Spleen (tissue), 7 donors: ENCODE results near the gene CSAG3.
"Not testable (repeated sequence)": the region's sequence is repeated elsewhere in the genome, so short reads cannot be mapped to it uniquely, and the experiment has no call there.

ENCODE experiments used
- POLR2AphosphoS5 ChIP-seq, 3 donors: sonication (generic); formaldehyde crosslinking; IDR thresholded peaks; one replicate each; pipeline ENCODE4 v1.5.1; 2017; ENCODE audit warnings: antibody characterized with exemption in 3 of 3
- TF ChIP-seq, protein P1 (sequence below), 11 experiments: fragments of 200-600 bp in 7 of 11; fragments of 450-650 bp in 4 of 11; sonication (generic) in 4 of 11; IDR thresholded peaks in 8 of 11; conservative IDR thresholded peaks in 3 of 11; 1 replicate in 7 of 11; 2 replicates in 4 of 11; pipeline versions ENCODE4 v1.4.0 to v1.8.0; 2016 to 2021; ENCODE audit warnings: antibody characterized with exemption in 11 of 11, inconsistent platforms in 4 of 11, mild to moderate bottlenecking in 1 of 11
- donor health status: DM: no; HTN: no; CAD: no; lungs with moderate emphysema.
- donor health status: DM: no; HTN: no; CAD: no.
- donor health status: DM: no; HTN: no; CAD: no.

DNA sequence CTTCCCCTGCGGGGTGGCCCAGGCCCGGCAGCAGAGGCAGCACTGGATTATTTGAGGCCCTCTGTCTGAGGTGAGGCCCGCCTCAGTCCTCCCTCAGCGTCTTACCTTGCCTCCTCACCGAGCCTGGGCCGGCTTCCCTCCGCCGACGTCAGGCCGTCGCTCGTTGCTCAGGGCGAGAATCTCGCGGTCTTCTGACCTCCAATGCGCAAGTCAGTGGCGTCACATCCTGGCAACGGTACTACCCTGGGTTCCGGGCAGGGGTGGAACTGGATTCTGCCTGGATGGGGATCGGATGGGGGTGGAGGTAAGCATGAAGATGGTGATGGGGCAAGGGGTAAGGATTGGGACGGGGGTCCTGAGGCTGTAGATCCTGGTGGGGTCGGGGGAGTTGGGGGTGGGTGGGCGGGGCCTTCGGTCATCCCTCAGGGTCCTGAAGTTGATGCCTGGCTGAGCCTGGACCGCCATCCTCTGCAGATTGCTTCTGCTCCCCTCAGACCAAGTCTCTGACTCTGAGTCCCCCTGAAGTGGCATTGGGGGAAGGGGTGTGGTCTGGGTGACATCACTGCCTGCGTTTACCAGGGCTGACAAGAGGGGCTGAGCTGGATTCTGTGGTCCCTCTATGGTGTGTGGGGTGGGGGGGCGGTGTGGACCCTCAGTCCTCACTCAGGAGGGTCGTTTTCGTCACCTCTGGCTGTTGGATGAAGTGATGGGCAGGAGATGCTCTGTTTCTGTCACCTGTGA lies 10.7 kb downstream of the CSAG3 start, which contains the start of gene MAGEA6:
- TF ChIP-seq, protein P1, sequence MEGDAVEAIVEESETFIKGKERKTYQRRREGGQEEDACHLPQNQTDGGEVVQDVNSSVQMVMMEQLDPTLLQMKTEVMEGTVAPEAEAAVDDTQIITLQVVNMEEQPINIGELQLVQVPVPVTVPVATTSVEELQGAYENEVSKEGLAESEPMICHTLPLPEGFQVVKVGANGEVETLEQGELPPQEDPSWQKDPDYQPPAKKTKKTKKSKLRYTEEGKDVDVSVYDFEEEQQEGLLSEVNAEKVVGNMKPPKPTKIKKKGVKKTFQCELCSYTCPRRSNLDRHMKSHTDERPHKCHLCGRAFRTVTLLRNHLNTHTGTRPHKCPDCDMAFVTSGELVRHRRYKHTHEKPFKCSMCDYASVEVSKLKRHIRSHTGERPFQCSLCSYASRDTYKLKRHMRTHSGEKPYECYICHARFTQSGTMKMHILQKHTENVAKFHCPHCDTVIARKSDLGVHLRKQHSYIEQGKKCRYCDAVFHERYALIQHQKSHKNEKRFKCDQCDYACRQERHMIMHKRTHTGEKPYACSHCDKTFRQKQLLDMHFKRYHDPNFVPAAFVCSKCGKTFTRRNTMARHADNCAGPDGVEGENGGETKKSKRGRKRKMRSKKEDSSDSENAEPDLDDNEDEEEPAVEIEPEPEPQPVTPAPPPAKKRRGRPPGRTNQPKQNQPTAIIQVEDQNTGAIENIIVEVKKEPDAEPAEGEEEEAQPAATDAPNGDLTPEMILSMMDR (IDR thresholded peaks at IDR 0.05 in 8 of 11, conservative IDR thresholded peaks at IDR 0.05 in 3 of 11): not testable (repeated sequence)
- not testable (repeated sequence) for TF ChIP-seq POLR2AphosphoS5 (IDR thresholded peaks at IDR 0.05)
